K562 treated with DMSO at 1 percent for 4 hours (cell line): ENCODE results near the gene KRT12. TPM values are rescaled to one million over a fixed set of nuclear protein-coding genes. Genes with fewer than 3 reads are reported as not detected.

ENCODE experiments used
- total RNA-seq: library from RNA; unstranded; fragments of 300-600 nt; gene quantifications from 2 replicates; pipeline ENCODE4 v1.2.3, GENCODE V29; 2022; ENCODE audit not compliant: insufficient read depth

Gene KRT12
- 5.7 and 8.8 TPM in 2 replicates for total RNA-seq

DNA sequence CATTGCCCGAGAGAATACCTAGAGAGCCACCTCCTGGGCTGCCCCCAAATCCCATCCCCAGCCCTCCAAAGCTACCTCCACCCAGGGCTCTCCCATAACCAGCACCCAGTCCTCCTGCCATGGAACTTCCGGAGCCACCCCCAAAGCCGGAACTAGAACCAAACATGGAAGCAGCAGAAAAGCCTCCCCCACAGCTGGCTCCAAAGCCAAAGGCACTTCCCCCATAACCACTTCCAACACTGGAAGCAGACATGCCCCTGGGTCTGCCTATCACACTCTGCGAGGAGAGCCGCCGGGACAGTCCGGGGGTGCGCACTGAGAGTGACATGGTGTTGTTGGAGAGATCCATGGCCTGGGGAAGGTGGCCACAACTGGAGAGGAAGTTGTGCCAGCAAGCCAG lies at the start of gene KRT12:
TSS of gene KRT12 (minus strand) at position 386 of the 400 bp plus-strand sequence. CDS start at position 349, 37 bp downstream.

GRCh38 chr17:40884708-40885512 lies 17.9 kb upstream of the KRT12 start, which contains the start of gene KRT20:
Gene KRT20 (minus strand): TSS chr17:40885242. CDS start chr17:40885185, 57 bp downstream.

GRCh38 chr17:40822132-40822812 lies 44.8 kb downstream of the KRT12 start, which contains the start of gene KRT10:
Gene KRT10 (minus strand): TSS chr17:40822614. CDS start chr17:40822585, 29 bp downstream.

Other genes with a start within 250 kb of the KRT12 start
- 58.8 and 60.4 TPM in 2 replicates for gene SMARCE1, start 219.4 kb downstream of the KRT12 start, total RNA-seq
- not detected in 2 replicates for gene KRT222, start 202.0 kb downstream of the KRT12 start, total RNA-seq
- gene KRT24, start 163.5 kb downstream of the KRT12 start, total RNA-seq: not detected in 2 replicates
- not detected in 2 replicates for gene KRT25, start 111.9 kb downstream of the KRT12 start, total RNA-seq
- gene KRT26, start 95.0 kb downstream of the KRT12 start, total RNA-seq: not detected in 2 replicates
- gene KRT27, start 84.7 kb downstream of the KRT12 start, total RNA-seq: not detected in 2 replicates
- not detected in 2 replicates for gene KRT28, start 67.3 kb downstream of the KRT12 start, total RNA-seq
- gene KRT10, start 44.6 kb downstream of the KRT12 start, total RNA-seq: 46.6 and 60.8 TPM in 2 replicates
- gene KRT20, start 18.0 kb upstream of the KRT12 start, total RNA-seq: not detected in 2 replicates
- gene KRT23, start 70.4 kb upstream of the KRT12 start, total RNA-seq: not detected in 2 replicates
- gene KRT39, start 99.7 kb upstream of the KRT12 start, total RNA-seq: not detected in 2 replicates
- not detected in 2 replicates for gene KRT40, start 117.1 kb upstream of the KRT12 start, total RNA-seq
- gene KRTAP3-3, start 126.9 kb upstream of the KRT12 start, total RNA-seq: not detected in 2 replicates
- gene KRTAP3-2, start 132.7 kb upstream of the KRT12 start, total RNA-seq: not detected in 2 replicates
- not detected in 2 replicates for gene KRTAP3-1, start 141.9 kb upstream of the KRT12 start, total RNA-seq
- gene KRTAP1-5, start 160.0 kb upstream of the KRT12 start, total RNA-seq: not detected in 2 replicates
- not detected in 2 replicates for gene KRTAP1-4, start 163.0 kb upstream of the KRT12 start, total RNA-seq
- not detected in 2 replicates for gene KRTAP1-3, start 167.7 kb upstream of the KRT12 start, total RNA-seq
- gene KRTAP1-1, start 174.2 kb upstream of the KRT12 start, total RNA-seq: not detected in 2 replicates
- gene KRTAP2-1, start 180.1 kb upstream of the KRT12 start, total RNA-seq: not detected in 2 replicates
- not detected in 2 replicates for gene KRTAP2-2, start 188.0 kb upstream of the KRT12 start, total RNA-seq
- not detected in 2 replicates for gene KRTAP2-3, start 192.9 kb upstream of the KRT12 start, total RNA-seq
- not detected in 2 replicates for gene KRTAP2-4, start 198.7 kb upstream of the KRT12 start, total RNA-seq
- not detected in 2 replicates for gene KRTAP4-7, start 216.9 kb upstream of the KRT12 start, total RNA-seq
- not detected in 2 replicates for gene KRTAP4-8, start 230.9 kb upstream of the KRT12 start, total RNA-seq
- not detected in 2 replicates for gene KRTAP4-16, start 235.0 kb upstream of the KRT12 start, total RNA-seq
- gene KRTAP4-9, start 238.2 kb upstream of the KRT12 start, total RNA-seq: not detected in 2 replicates